HEK293 (cell line): Measurements from ENCODE around the gene SLC16A11.

Source experiments
- GLI2 ChIP-seq: fragments of 450-650 bp; formaldehyde crosslinking; IDR thresholded peaks from 2 replicates; pipeline ENCODE4; 2017; ENCODE audit warnings: missing biosample characterization, missing genetic modification characterization, low read depth, borderline replicate concordance
- KLF1 ChIP-seq: fragments of 450-650 bp; formaldehyde crosslinking; IDR thresholded peaks from 2 replicates; pipeline ENCODE4 v1.5.1; 2016; ENCODE audit warnings: missing biosample characterization, missing genetic modification characterization
- KLF16 ChIP-seq: fragments of 450-650 bp; formaldehyde crosslinking; IDR thresholded peaks from 2 replicates; pipeline ENCODE4 v1.5.1; 2017; ENCODE audit warnings: missing biosample characterization, missing genetic modification characterization
- MEIS1 ChIP-seq: sonication (generic); formaldehyde crosslinking; IDR thresholded peaks from 2 replicates; pipeline ENCODE4 v1.8.1; 2022; ENCODE audit warnings: missing genetic modification reagents, mild to moderate bottlenecking, borderline replicate concordance
- PATZ1 ChIP-seq: fragments of 450-650 bp; formaldehyde crosslinking; IDR thresholded peaks from 2 replicates; pipeline ENCODE4 v1.5.1; 2016; ENCODE audit warnings: missing biosample characterization, missing genetic modification characterization
- PRDM1 ChIP-seq: fragments of 450-650 bp; formaldehyde crosslinking; IDR thresholded peaks from 2 replicates; pipeline ENCODE4; 2016; ENCODE audit warnings: missing biosample characterization, missing genetic modification characterization
- PRDM2 ChIP-seq: fragments of 450-650 bp; formaldehyde crosslinking; IDR thresholded peaks from 2 replicates; pipeline ENCODE4 v1.5.1; 2016; ENCODE audit warnings: missing biosample characterization, missing genetic modification characterization, borderline replicate concordance
- SP3 ChIP-seq: fragments of 450-650 bp; formaldehyde crosslinking; IDR thresholded peaks from 2 replicates; pipeline ENCODE4 v1.5.1; 2016; ENCODE audit warnings: missing biosample characterization, missing genetic modification characterization
- ZBTB11 ChIP-seq: fragments of 450-650 bp; formaldehyde crosslinking; conservative IDR thresholded peaks from 2 replicates; pipeline ENCODE4 v1.5.1; 2016; ENCODE audit warnings: low read depth, missing biosample characterization, missing genetic modification characterization
- ZBTB8A ChIP-seq: fragments of 450-650 bp; formaldehyde crosslinking; IDR thresholded peaks from 2 replicates; pipeline ENCODE4 v1.5.1; 2016; ENCODE audit warnings: missing biosample characterization, missing genetic modification characterization
- ZEB2 ChIP-seq: fragments of 450-650 bp; formaldehyde crosslinking; IDR thresholded peaks from 2 replicates; pipeline ENCODE4 v1.5.1; 2016; ENCODE audit warnings: missing biosample characterization, missing genetic modification characterization
- ZIC2 ChIP-seq: fragments of 450-650 bp; formaldehyde crosslinking; IDR thresholded peaks from 2 replicates; pipeline ENCODE4 v1.5.1; 2016; ENCODE audit warnings: missing biosample characterization, missing genetic modification characterization
- ZNF239 ChIP-seq: fragments of 450-650 bp; formaldehyde crosslinking; IDR thresholded peaks from 2 replicates; pipeline ENCODE4 v1.5.1; 2016; ENCODE audit warnings: missing biosample characterization, missing genetic modification characterization
- ZNF350 ChIP-seq: fragments of 450-650 bp; formaldehyde crosslinking; IDR thresholded peaks from 2 replicates; pipeline ENCODE4 v1.5.0; 2017; ENCODE audit warnings: missing biosample characterization, mild to moderate bottlenecking, missing genetic modification characterization
- ZNF354C ChIP-seq: fragments of 450-650 bp; formaldehyde crosslinking; IDR thresholded peaks from 2 replicates; pipeline ENCODE4 v1.5.1; 2016; ENCODE audit warnings: missing biosample characterization, missing genetic modification characterization, low read depth, borderline replicate concordance
- ZNF394 ChIP-seq: fragments of 450-650 bp; formaldehyde crosslinking; IDR thresholded peaks from 2 replicates; pipeline ENCODE4 v1.5.1; 2016; ENCODE audit warnings: missing biosample characterization, missing genetic modification characterization, mild to moderate bottlenecking, moderate library complexity, borderline replicate concordance
- ZNF433 ChIP-seq: fragments of 450-650 bp; formaldehyde crosslinking; IDR thresholded peaks from 2 replicates; pipeline ENCODE4 v1.5.1; 2016; ENCODE audit warnings: missing biosample characterization, missing genetic modification characterization, low read depth
- ZNF48 ChIP-seq: fragments of 450-650 bp; formaldehyde crosslinking; IDR thresholded peaks from 2 replicates; pipeline ENCODE4 v1.5.1; 2016; ENCODE audit warnings: missing biosample characterization, missing genetic modification characterization
- ZNF513 ChIP-seq: fragments of 450-650 bp; IDR thresholded peaks from 2 replicates; pipeline ENCODE4 v1.5.1; 2018; ENCODE audit warnings: missing biosample characterization, missing genetic modification characterization
- ZNF555 ChIP-seq: fragments of 450-650 bp; formaldehyde crosslinking; conservative IDR thresholded peaks from 2 replicates; pipeline ENCODE4 v1.5.1; 2017; ENCODE audit warnings: missing biosample characterization, mild to moderate bottlenecking, missing genetic modification characterization, inconsistent platforms
- ZNF600 ChIP-seq: fragments of 450-650 bp; formaldehyde crosslinking; IDR thresholded peaks from 2 replicates; pipeline ENCODE4 v1.5.1; 2016; ENCODE audit warnings: missing biosample characterization, missing genetic modification characterization
- ZNF639 ChIP-seq: fragments of 450-650 bp; formaldehyde crosslinking; IDR thresholded peaks from 2 replicates; pipeline ENCODE4 v1.5.1; 2016; ENCODE audit warnings: missing biosample characterization, missing genetic modification characterization
- ZNF76 ChIP-seq: fragments of 450-650 bp; formaldehyde crosslinking; IDR thresholded peaks from 2 replicates; pipeline ENCODE4; 2016; ENCODE audit warnings: low read depth, missing biosample characterization, missing genetic modification characterization, borderline replicate concordance
- ZNF791 ChIP-seq: fragments of 450-650 bp; formaldehyde crosslinking; IDR thresholded peaks from 2 replicates; pipeline ENCODE4 v1.5.1; 2016; ENCODE audit warnings: missing biosample characterization, missing genetic modification characterization

The SLC16A11 gene

GRCh38 chr17:7035591-7036368, 8.1 kb downstream of the SLC16A11 start, which contains the start of gene SLC16A13 (continued):
- TF ChIP-seq ZNF513 (tag by site-specific recombination) (no peak), ZNF639 (tag by site-specific recombination) (0 out of 2 replicates have a peak, but pooled peaks have one; percentile 15), ZBTB11 (peak; percentile 82), PATZ1 (tag by site-specific recombination) (peak; percentile 92), ZNF354C (no peak), ZNF239 (tag by site-specific recombination) (no peak), ZNF600 (peak; percentile 9; the same call in 1 of the 2 replicates), ZNF76 (tag by site-specific recombination) (peak; percentile 53; the same call in 1 of the 2 replicates), KLF1 (tag by site-specific recombination) (peak; percentile 66), ZNF48 (tag by site-specific recombination) (no peak), PRDM1 (tag by site-specific recombination) (no peak), ZEB2 (peak; percentile 64), KLF16 (tag by site-specific recombination) (peak; percentile 22; the same call in 1 of the 2 replicates), ZBTB8A (tag by site-specific recombination) (peak; percentile 84), ZNF791 (no peak), PRDM2 (tag by site-specific recombination) (no peak), GLI2 (no peak), ZNF394 (tag by site-specific recombination) (no peak; the same call in 1 of the 2 replicates), MEIS1 (CRISPR knock-in tag) (no peak), ZIC2 (tag by site-specific recombination) (peak; percentile 25), ZNF433 (tag by site-specific recombination) (0 out of 2 replicates have a peak, but pooled peaks have one; percentile 1), ZNF555 (tag by site-specific recombination) (no peak), SP3 (tag by site-specific recombination) (peak; percentile 82), ZNF350 (tag by site-specific recombination) (no peak)
